HK-2 (cell line): ENCODE measurements around the gene SZT2.
"Not testable (repeated sequence)": the region's sequence is repeated elsewhere in the genome, so short reads cannot be mapped to it uniquely, and the experiment has no call there.

ENCODE experiments used
- DNase-seq: peaks from one replicate; pipeline ENCODE4 v3.0.0-alpha.2; 2018; ENCODE audit not compliant: unreplicated experiment

SZT2 gene

GRCh38 chr1:43388613-43389012 is 1.1 kb upstream of the SZT2 start:
- DNase-seq, result no peak

- DNase-seq, result no peak
Observed at GRCh38 chr1:43392702-43393101, 3.0 kb downstream of the SZT2 start.

- DNase-seq, result no peak
Observed at GRCh38 chr1:43395523-43395922, 5.8 kb downstream of the SZT2 start.

GRCh38 chr1:43396059-43396458 is 6.4 kb downstream of the SZT2 start:
- DNase-seq, result no peak

- DNase-seq, result no peak
Observed at GRCh38 chr1:43398227-43398626, 8.5 kb downstream of the SZT2 start.

DNA sequence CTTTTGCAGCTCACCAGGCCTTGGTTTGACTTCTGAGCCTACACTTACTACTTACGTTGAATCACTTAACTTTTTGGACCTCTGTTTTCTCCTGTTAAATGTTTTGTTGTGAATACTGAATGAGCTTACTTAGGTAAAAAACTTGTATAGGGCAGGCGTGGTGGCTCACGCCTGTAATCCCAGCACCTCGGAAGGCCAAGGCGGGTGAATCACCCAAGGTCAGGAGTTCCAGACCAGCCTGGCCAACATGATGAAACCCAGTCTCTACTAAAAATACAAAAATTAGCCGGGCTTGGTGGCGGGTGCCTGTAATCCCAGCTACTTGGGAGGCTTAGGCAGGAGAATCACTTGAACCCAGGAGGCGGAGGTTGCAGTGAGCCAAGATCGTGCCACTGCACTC is 10.7 kb downstream of the SZT2 start:
- not testable (repeated sequence) for DNase-seq

- no peak for DNase-seq
Observed at GRCh38 chr1:43402089-43402865, 12.6 kb downstream of the SZT2 start.

DNA sequence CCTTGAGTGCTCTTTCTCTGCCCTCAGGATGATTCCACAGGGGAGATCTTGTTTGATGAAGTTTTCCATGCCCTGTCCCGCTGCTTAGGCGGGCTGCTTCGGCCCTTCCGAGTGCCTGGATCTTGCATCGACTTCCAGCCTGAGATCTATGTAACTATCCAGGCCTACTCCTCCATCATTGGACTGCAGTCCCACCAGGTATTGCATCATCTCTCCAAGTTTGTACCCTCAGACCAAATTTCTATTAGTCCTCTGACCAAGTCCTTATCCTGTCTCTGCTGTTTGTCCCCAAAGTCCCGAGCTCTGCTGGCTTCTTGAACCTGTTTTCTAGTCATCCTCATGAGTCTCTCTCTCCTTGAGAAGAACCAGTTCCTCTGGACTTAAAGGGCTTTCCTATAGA is 14.7 kb downstream of the SZT2 start:
- DNase-seq, result no peak

DNA sequence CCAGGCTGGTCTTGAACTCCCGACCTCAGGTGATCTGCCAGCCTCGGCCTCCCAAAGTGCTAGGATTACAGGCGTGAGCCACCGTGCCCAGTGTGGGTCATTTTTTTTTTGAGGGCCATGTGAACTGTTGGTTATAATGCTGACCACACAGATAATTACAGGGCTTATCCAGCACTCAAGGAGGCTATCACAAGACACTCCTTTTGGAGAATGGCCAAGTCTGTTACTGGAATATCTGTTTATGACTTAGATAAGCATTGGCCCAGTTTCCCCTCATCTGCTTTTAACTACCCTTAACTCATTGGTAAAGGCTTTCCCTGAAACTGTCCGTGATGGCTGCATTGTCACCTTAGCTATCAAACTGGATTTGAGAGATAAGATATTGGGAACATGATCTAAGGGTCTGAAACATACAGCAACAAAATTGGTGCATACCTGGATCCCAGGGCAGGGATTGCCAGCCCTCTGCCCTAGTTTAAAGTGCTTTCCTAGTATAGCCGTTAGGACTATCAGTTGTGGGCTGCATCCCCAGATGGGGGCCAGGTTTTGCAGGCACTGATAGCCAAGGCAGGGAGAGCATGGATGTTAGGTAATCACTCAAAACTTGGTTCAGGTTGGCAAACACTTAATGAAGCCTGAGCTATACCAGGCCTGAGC is 15.6 kb downstream of the SZT2 start:
- DNase-seq, result no peak

- no peak for DNase-seq
Observed at GRCh38 chr1:43405876-43406234, 16.2 kb downstream of the SZT2 start.

- no peak for DNase-seq
Observed at GRCh38 chr1:43410571-43410970, 20.9 kb downstream of the SZT2 start.

- DNase-seq, result not testable (repeated sequence)
Observed at GRCh38 chr1:43413426-43413825, 23.7 kb downstream of the SZT2 start.

GRCh38 chr1:43414634-43415223 is 25.0 kb downstream of the SZT2 start:
- DNase-seq, result peak; percentile 60

DNA sequence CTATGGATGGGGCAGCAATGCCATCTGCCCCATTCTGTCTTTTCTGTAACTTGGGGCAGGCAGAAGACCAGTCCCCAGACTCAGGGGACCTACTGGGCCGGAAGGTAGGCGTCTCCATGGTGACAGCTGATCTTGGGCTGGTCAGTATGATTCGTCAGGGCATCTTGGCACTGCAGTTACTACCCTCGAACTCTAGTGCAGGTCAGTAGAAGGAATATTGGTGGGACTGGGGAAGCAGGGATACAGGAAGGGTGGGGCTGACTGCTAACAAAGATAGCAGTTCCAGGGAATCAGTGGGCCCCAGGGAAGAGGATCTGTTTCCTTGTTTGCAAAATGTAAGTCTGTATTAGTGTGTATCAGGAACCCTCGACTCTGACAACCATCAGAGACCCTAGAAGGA is 26.2 kb downstream of the SZT2 start:
- DNase-seq, result no peak

GRCh38 chr1:43418858-43419257 is 29.2 kb downstream of the SZT2 start:
- DNase-seq, result no peak

GRCh38 chr1:43419627-43420425 is 30.1 kb downstream of the SZT2 start:
- DNase-seq, result no peak

GRCh38 chr1:43420874-43421273 is 31.2 kb downstream of the SZT2 start:
- DNase-seq, result no peak

GRCh38 chr1:43421396-43421795 is 31.7 kb downstream of the SZT2 start:
- DNase-seq, result no peak

DNA sequence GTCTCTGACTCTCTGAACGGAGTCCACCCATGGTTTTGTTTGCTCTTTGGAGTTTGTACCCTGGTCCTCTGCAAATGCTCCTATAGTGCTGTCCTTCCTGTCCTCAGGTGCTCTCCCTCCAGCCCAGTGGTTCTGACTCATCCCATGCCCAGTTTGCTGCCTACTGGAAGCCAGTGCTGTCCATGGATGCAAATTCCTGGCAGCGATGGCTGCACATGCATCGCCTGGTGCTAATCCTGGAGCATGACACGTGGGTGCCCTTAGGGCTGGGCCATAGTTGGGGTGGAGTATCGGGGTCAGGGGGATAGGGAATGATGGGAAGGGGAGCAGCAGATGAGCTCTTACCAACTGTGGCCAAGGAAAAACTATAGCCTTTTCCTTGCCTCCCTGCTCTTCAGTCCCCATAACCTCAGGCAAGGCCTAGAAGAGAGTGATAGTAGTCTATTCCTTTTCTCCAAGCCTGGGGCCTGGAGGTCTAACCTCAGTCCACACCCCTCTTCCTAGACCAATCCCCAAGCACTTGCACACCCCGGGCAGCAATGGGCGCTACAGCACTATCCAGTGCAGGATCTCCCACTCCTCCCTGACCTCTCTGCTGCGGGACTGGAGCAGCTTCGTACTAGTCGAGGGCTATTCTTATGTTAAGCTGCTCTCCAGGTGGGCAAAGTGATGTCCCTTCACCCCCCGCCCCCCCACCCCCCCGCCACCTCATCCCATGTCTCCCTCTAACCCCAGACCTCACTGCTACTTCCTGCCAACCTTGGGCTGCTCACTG is 32.5 kb downstream of the SZT2 start:
- DNase-seq, result no peak

DNA sequence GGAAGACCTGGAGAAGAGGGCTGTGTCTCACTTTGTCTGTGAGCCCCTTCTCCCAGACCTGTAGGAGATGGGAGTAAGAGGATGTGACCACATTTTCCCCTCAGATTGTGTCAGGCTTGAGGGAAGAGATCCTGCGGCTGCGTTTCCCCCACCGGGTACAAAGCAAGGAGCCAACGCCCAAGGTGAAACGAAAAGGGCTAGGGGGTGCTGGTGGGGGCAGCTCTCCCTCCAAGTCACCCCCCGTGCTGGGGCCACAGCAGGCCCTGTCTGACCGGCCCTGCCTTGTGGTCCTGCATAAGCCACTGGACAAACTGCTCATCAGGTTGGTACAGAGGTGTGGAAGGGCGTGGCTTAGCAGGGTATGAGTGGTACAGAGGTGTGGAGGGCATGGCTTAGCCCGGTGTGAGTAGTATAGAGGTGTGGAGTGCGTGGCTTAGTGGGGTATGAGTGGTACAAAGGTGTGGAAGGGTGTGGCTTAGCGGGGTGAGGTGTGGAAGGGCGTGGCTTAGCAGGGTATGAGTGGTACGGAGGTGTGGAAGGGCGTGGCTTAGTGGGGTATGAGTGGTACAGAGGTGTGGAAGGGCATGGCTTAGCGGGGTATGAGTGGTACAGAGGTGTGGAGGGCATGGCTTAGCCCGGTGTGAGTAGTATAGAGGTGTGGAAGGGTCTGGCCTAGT is 33.4 kb downstream of the SZT2 start:
- no peak for DNase-seq
